Ectodermal cell (in vitro differentiated cells): ENCODE data around the gene TMEM219.

ENCODE experiments used
- H3K27ac ChIP-seq: 2 replicates; pipeline ENCODE4 v1.7.0; 2013; ENCODE audit warnings: mild to moderate bottlenecking, low read depth, low read length; ENCODE audit not compliant: insufficient read depth, poor library complexity, severe bottlenecking
- H3K27me3 ChIP-seq: 2 replicates; pipeline ENCODE4 v1.7.0; 2013; ENCODE audit warnings: mild to moderate bottlenecking, low read length; ENCODE audit not compliant: insufficient read depth, control insufficient read depth, poor library complexity, severe bottlenecking
- H3K36me3 ChIP-seq: one replicate; pipeline ENCODE4 v1.7.0; 2013; ENCODE audit warnings: low read length; ENCODE audit not compliant: control insufficient read depth, insufficient read depth
- H3K4me1 ChIP-seq: one replicate; pipeline ENCODE4 v1.7.0; 2013; ENCODE audit warnings: low read length; ENCODE audit not compliant: control insufficient read depth, insufficient read depth
- H3K4me3 ChIP-seq: 2 replicates; pipeline ENCODE4 v1.7.0; 2013; ENCODE audit warnings: low read depth, low read length, control low read depth; ENCODE audit not compliant: insufficient read depth
- H3K9me3 ChIP-seq: 2 replicates; pipeline ENCODE4 v1.7.0; 2013; ENCODE audit warnings: mild to moderate bottlenecking, low read length, moderate library complexity; ENCODE audit not compliant: control insufficient read depth
- WGBS, 2 experiments: methylation state at CpG; one replicate each; pipeline ENCODE4 v1.1.7; 2013; ENCODE audit warnings: missing lambda C conversion rate in 2 of 2; 5-methylcytosine and 5-hydroxymethylcytosine counted together

The TMEM219 gene

DNA sequence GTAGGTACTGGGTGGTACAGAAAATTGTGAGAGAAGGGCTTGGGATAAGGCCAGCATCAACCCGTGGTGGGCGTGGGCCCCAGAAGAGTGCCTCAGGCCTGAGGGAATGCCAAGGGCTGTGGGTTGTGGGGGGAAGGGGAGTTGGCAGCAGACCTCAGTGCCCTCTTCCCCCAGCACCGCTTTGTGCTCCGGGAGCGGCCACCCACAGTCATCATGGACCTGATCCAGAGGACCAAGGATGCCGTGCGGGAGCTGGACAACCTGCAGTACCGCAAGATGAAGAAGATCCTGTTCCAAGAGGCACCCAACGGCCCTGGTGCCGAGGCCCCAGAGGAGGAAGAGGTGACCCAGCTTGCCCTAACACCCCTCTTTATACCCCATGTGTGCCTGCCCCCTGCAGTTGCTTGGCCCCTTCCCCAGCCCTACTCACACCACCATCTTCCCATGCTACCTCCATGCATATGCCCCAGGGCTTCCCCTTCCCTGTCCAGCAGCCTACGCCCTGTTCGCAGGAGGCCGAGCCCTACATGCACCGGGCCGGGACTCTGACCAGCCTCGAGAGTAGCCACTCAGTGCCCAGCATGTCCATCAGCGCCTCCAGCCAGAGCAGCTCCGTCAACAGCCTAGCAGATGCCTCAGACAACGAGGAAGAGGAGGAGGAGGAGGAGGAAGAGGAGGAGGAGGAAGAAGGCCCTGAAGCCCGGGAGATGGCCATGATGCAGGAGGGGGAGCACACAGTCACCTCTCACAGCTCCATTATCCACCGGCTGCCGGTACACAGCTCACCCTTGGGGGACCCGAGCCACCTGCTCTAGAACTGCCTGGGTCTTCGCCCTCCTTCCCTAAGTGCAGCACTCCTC, 20.9 kb downstream of the TMEM219 start:
- 94 to 95% methylated on average over 24 of the region's 24 CpGs for WGBS, 2 experiments
- H3K4me3 ChIP-seq = no peak overlapping the region
- H3K27ac ChIP-seq = no peak overlapping the region
- H3K36me3 ChIP-seq = peaks cover 85% of the 10 kb centered on the region
- H3K9me3 ChIP-seq = no peaks in the 10 kb centered on the region
- no peaks in the 10 kb centered on the region for H3K4me1 ChIP-seq
- no peaks in the 10 kb centered on the region for H3K27me3 ChIP-seq

DNA sequence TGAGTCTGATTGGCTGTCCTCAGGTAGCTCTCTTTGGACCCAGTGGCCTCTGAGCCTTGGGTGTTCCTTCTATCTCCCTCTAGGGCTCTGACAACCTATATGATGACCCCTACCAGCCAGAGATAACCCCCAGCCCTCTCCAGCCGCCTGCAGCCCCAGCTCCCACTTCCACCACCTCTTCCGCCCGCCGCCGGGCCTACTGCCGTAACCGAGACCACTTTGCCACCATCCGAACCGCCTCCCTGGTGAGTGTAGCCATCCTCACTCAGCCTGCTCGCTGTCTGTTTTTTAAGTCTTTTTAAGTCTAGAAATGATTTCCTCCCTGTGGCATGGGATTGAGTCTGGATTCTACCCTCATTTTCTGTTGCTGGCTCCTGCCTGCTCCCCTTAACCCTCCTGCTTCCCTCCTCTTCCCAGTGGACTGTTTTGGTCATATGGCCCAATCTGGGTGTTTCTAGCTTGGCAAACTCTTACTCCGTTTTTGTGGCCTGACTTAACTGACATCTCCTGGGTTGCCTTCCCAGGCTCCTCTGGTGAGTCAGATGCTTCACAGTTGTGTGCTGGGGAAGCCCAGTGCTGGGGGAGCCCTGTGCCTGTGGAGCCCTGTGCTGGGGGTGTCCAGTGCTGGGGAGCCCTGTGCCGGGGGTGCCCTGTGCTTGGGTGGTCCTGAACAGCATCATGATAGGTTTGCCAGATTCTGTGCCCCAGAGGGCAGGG, 21.7 kb downstream of the TMEM219 start:
- no peaks in the 10 kb centered on the region for H3K9me3 ChIP-seq

DNA sequence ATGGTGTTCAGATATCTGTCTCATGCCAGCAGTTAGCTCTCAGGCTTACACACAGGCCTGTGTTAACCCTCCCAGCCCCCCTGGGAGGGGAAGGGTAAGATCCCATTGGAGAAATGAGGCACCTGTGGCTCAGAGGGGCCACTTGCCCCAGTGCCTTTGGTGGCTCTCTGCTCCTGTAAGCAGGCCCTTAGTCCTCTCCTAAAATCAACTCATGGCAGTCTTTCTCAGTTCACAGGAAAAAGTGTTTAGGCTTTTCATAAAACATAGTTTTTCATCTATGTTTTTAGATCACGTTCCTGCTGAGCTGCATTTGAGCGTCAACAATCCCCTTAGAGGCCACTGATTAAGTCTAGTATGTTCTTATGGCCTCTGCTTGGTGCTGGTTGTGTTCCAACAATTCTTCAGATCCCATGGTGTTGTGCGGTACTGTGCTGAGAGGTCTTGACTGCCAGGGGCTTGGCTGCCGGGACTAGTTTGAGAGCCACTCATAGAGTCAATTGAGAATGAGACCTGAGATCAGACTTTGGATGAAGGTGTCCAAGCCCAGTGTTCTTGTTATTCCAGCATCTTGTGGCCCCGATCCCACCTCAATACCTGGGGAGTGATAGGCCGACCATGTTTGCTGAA, 22.4 kb downstream of the TMEM219 start:
- Histone ChIP-seq H3K4me1 (no peaks in the 10 kb centered on the region), H3K9me3 (no peaks in the 10 kb centered on the region), H3K4me3 (no peak overlapping the region), H3K27ac (no peak overlapping the region), H3K27me3 (no peaks in the 10 kb centered on the region), H3K36me3 (peaks cover 78% of the 10 kb centered on the region)
- WGBS, 2 experiments = 96% methylated on average over 6 of the region's 6 CpGs

More for the DNA sequence above, 21.7 kb downstream of the TMEM219 start:
- Histone ChIP-seq H3K4me1 (no peaks in the 10 kb centered on the region), H3K27ac (no peak overlapping the region), H3K36me3 (peaks cover 81% of the 10 kb centered on the region), H3K27me3 (no peaks in the 10 kb centered on the region), H3K4me3 (no peak overlapping the region)
- 95 to 96% methylated on average over 12 of the region's 12 CpGs for WGBS, 2 experiments

DNA sequence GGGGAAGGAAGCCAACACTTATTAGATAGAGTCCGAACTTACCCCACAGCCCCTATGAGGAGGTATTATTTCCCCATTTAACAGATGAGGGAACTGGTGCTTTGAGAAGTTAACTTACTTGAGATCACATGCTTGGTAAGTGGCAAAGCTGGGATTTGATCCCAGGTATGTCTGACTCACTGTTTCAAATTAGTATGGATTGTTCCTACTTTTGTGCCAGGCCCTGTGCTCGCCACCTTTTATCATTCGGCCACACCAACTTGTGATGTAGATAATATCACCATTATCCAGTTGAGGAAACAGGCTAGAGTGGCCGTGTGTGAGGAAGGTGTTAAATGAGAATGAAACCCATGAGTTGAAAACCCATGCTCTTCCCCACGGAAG, 22.9 kb downstream of the TMEM219 start:
- no peak overlapping the region for H3K4me3 ChIP-seq
- no peak overlapping the region for H3K27ac ChIP-seq
- 93 to 97% methylated on average over 5 of the region's 5 CpGs for whole genome bisulfite sequencing, 2 experiments
- H3K27me3 ChIP-seq = no peaks in the 10 kb centered on the region
- H3K4me1 ChIP-seq = no peaks in the 10 kb centered on the region
- H3K9me3 ChIP-seq = no peaks in the 10 kb centered on the region
- peaks cover 78% of the 10 kb centered on the region for H3K36me3 ChIP-seq

- Histone ChIP-seq H3K27me3 (no peaks in the 10 kb centered on the region), H3K9me3 (no peaks in the 10 kb centered on the region), H3K4me3 (no peak overlapping the region), H3K27ac (no peak overlapping the region), H3K36me3 (peaks cover 77% of the 10 kb centered on the region), H3K4me1 (no peaks in the 10 kb centered on the region)
- WGBS, 2 experiments = 96% methylated on average over 28 of the region's 28 CpGs
Measured at GRCh38 chr16:29985271-29985811, 23.5 kb downstream of the TMEM219 start.

DNA sequence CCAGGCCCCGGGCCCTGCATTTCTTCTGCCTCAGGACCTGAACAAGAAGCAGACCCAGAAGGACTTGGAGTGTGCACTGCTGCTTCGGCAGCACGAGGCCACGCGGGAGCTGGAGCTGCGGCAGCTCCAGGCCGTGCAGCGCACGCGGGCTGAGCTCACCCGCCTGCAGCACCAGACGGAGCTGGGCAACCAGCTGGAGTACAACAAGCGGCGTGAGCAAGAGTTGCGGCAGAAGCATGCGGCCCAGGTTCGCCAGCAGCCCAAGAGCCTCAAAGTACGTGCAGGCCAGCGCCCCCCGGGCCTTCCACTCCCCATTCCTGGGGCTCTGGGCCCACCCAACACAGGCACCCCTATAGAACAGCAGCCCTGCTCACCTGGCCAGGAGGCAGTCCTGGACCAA, 24.4 kb downstream of the TMEM219 start:
- peaks cover 72% of the 10 kb centered on the region for H3K36me3 ChIP-seq
- no peak overlapping the region for H3K4me3 ChIP-seq
- whole genome bisulfite sequencing, 2 experiments = 97% methylated on average over 20 of the region's 20 CpGs
- H3K27ac ChIP-seq = no peak overlapping the region
- no peaks in the 10 kb centered on the region for H3K27me3 ChIP-seq
- no peaks in the 10 kb centered on the region for H3K4me1 ChIP-seq
- no peaks in the 10 kb centered on the region for H3K9me3 ChIP-seq

DNA sequence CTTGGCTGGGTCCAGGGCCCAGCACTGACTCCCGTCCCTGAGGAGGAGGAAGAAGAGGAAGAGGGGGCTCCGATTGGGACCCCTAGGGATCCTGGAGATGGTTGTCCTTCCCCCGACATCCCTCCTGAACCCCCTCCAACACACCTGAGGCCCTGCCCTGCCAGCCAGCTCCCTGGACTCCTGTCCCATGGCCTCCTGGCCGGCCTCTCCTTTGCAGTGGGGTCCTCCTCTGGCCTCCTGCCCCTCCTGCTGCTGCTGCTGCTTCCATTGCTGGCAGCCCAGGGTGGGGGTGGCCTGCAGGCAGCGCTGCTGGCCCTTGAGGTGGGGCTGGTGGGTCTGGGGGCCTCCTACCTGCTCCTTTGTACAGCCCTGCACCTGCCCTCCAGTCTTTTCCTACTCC, 25.1 kb downstream of the TMEM219 start:
- no peaks in the 10 kb centered on the region for H3K9me3 ChIP-seq
- 96% methylated on average over 5 of the region's 5 CpGs for WGBS, 2 experiments
- H3K27ac ChIP-seq = no peak overlapping the region
- no peaks in the 10 kb centered on the region for H3K27me3 ChIP-seq
- H3K4me1 ChIP-seq = no peaks in the 10 kb centered on the region
- peaks cover 69% of the 10 kb centered on the region for H3K36me3 ChIP-seq
- no peak overlapping the region for H3K4me3 ChIP-seq

DNA sequence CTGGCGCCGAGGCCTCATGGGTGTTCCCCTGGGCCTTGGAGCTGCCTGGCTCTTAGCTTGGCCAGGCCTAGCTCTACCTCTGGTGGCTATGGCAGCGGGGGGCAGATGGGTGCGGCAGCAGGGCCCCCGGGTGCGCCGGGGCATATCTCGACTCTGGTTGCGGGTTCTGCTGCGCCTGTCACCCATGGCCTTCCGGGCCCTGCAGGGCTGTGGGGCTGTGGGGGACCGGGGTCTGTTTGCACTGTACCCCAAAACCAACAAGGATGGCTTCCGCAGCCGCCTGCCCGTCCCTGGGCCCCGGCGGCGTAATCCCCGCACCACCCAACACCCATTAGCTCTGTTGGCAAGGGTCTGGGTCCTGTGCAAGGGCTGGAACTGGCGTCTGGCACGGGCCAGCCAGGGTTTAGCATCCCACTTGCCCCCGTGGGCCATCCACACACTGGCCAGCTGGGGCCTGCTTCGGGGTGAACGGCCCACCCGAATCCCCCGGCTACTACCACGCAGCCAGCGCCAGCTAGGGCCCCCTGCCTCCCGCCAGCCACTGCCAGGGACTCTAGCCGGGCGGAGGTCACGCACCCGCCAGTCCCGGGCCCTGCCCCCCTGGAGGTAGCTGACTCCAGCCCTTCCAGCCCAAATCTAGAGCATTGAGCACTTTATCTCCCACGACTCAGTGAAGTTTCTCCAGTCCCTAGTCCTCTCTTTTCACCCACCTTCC, 25.6 kb downstream of the TMEM219 start:
- no peaks in the 10 kb centered on the region for H3K9me3 ChIP-seq
- WGBS, 2 experiments = 94 to 95% methylated on average over 35 of the region's 35 CpGs
- no peak overlapping the region for H3K4me3 ChIP-seq
- no peak overlapping the region for H3K27ac ChIP-seq
- H3K4me1 ChIP-seq = no peaks in the 10 kb centered on the region
- H3K27me3 ChIP-seq = no peaks in the 10 kb centered on the region
- peaks cover 64% of the 10 kb centered on the region for H3K36me3 ChIP-seq

GRCh38 chr16:29988346-29989075, 26.6 kb downstream of the TMEM219 start:
- Histone ChIP-seq H3K27ac (no peak overlapping the region), H3K9me3 (no peaks in the 10 kb centered on the region), H3K4me1 (no peaks in the 10 kb centered on the region), H3K4me3 (no peak overlapping the region), H3K27me3 (no peaks in the 10 kb centered on the region), H3K36me3 (peaks cover 61% of the 10 kb centered on the region)
- 93 to 95% methylated on average over 17 of the region's 17 CpGs for WGBS, 2 experiments
